GM18498 (cell line): ENCODE results near the gene SLCO2B1.

ENCODE experiments used
- ATAC-seq: cut with Tn5 transposase; IDR thresholded peaks from one replicate; pipeline ENCODE4 v1.9.1; 2021; ENCODE audit warnings: mild to moderate bottlenecking, moderate library complexity; ENCODE audit not compliant: unreplicated experiment

SLCO2B1 gene

GRCh38 chr11:75144716-75145014, 6.2 kb upstream of the SLCO2B1 start:
- no peak for ATAC-seq

GRCh38 chr11:75145196-75145971, 5.5 kb upstream of the SLCO2B1 start:
- ATAC-seq: no peak

GRCh38 chr11:75145972-75146519, 4.9 kb upstream of the SLCO2B1 start:
- no peak for ATAC-seq

- ATAC-seq: no peak
These were observed 4.2 kb upstream of the SLCO2B1 start for GRCh38 chr11:75146711-75147110.

GRCh38 chr11:75147191-75147874, 3.6 kb upstream of the SLCO2B1 start:
- ATAC-seq: no peak

GRCh38 chr11:75147875-75148263, 3.0 kb upstream of the SLCO2B1 start:
- no peak for ATAC-seq

GRCh38 chr11:75148436-75148983, 2.4 kb upstream of the SLCO2B1 start:
- no peak for ATAC-seq

- no peak for ATAC-seq
These were observed 991 bp upstream of the SLCO2B1 start for GRCh38 chr11:75149766-75150465.

GRCh38 chr11:75151346-75152047, 590 bp downstream of the SLCO2B1 start:
- ATAC-seq: no peak

- no peak for ATAC-seq
These were observed 1.2 kb downstream of the SLCO2B1 start for GRCh38 chr11:75152090-75152489.

- no peak for ATAC-seq
These were observed 1.9 kb downstream of the SLCO2B1 start for GRCh38 chr11:75152651-75153427.

- ATAC-seq: no peak
These were observed 4.0 kb downstream of the SLCO2B1 start for GRCh38 chr11:75154646-75155569.

GRCh38 chr11:75155570-75156422, 4.9 kb downstream of the SLCO2B1 start:
- ATAC-seq: no peak

GRCh38 chr11:75158241-75158640, 7.3 kb downstream of the SLCO2B1 start:
- ATAC-seq: no peak

GRCh38 chr11:75158696-75159150, 7.8 kb downstream of the SLCO2B1 start:
- ATAC-seq: no peak

- no peak for ATAC-seq
These were observed 8.4 kb downstream of the SLCO2B1 start for GRCh38 chr11:75159151-75159953.

GRCh38 chr11:75160220-75160757, 9.4 kb downstream of the SLCO2B1 start:
- no peak for ATAC-seq
